Measurements from ENCODE around the gene ZPBP2. TPM values are rescaled to one million over a fixed set of nuclear protein-coding genes. Genes with fewer than 3 reads are reported as not detected.

ZPBP2 gene
- total RNA-seq, 2 donors from 2014 or later = not detected

- Histone ChIP-seq H3K36me3 (ENCODE audit: control insufficient read depth, insufficient read depth, low read length) (peaks cover 27% of the 10 kb centered on the region), H3K27me3 (ENCODE audit: control insufficient read depth, insufficient read depth, low read length, poor library complexity, severe bottlenecking) (no peaks in the 10 kb centered on the region), H3K4me1 (ENCODE audit: control insufficient read depth, insufficient read depth, low read length) (no peaks in the 10 kb centered on the region), H3K9ac (ENCODE audit: extremely low read depth, low read length, poor library complexity, severe bottlenecking) (peak overlapping the region; percentile 69), H3K9me3 (ENCODE audit: control insufficient read depth, low read length) (no peaks in the 10 kb centered on the region), H3K4me3 (ENCODE audit: low read length) (peak overlapping the region; percentile 82), H3K27ac (ENCODE audit: low read depth, low read length) (no peak overlapping the region)
- 83 to 100% methylated on average over 3 to 4 of the region's 4 CpGs for WGBS, 2 experiments (ENCODE audit: insufficient coverage in 1 of 2, insufficient read length in 1 of 2)
- DNase-seq = peak; percentile 58
- Mint-ChIP-seq H3K27me3 (ENCODE audit: insufficient read depth) (no peaks in the 10 kb centered on the region), H3K27ac (peak overlapping the region; percentile 88), H3K9me3 (no peaks in the 10 kb centered on the region), H3K36me3 (ENCODE audit: low read depth) (peaks cover 23% of the 10 kb centered on the region), H3K4me1 (peaks cover 26% of the 10 kb centered on the region), H3K4me3 (peak overlapping the region; percentile 70)
- no peak for TF ChIP-seq CTCF (conservative IDR thresholded peaks at IDR 0.05)
These were observed 58.2 kb downstream of the ZPBP2 start for GRCh38 chr17:39926135-39926587.

GRCh38 chr17:39926588-39927100 is 58.6 kb downstream of the ZPBP2 start:
- Mint-ChIP-seq H3K36me3 (ENCODE audit: low read depth) (peaks cover 19% of the 10 kb centered on the region), H3K4me1 (peaks cover 26% of the 10 kb centered on the region), H3K9me3 (no peaks in the 10 kb centered on the region), H3K27ac (peak overlapping the region; percentile 88), H3K27me3 (ENCODE audit: insufficient read depth) (no peaks in the 10 kb centered on the region), H3K4me3 (peak overlapping the region; percentile 70)
- H3K27ac ChIP-seq (ENCODE audit: low read depth, low read length) = peak overlapping the region; percentile 69
- no peak for TF ChIP-seq CTCF (conservative IDR thresholded peaks at IDR 0.05)
- H3K9me3 ChIP-seq (ENCODE audit: control insufficient read depth, low read length) = no peaks in the 10 kb centered on the region
- peaks cover 24% of the 10 kb centered on the region for H3K36me3 ChIP-seq (ENCODE audit: control insufficient read depth, insufficient read depth, low read length)
- 1 to 5% methylated on average over 10 to 15 of the region's 15 CpGs for WGBS, 2 experiments (ENCODE audit: insufficient coverage in 1 of 2, insufficient read length in 1 of 2)
- H3K4me3 ChIP-seq (ENCODE audit: low read length) = peak overlapping the region; percentile 82
- no peaks in the 10 kb centered on the region for H3K27me3 ChIP-seq (ENCODE audit: control insufficient read depth, insufficient read depth, low read length, poor library complexity, severe bottlenecking)
- DNase-seq = peak; percentile 88
- H3K4me1 ChIP-seq (ENCODE audit: control insufficient read depth, insufficient read depth, low read length) = no peaks in the 10 kb centered on the region
- peak overlapping the region; percentile 69 for H3K9ac ChIP-seq (ENCODE audit: extremely low read depth, low read length, poor library complexity, severe bottlenecking)

Other genes starting within 250 kb of the ZPBP2 start
- gene PPP1R1B, start 241.2 kb upstream of the ZPBP2 start, total RNA-seq = 1 to 10 TPM; 1.0 to 2.1 TPM
- 10 to 100 TPM; 60.3 to 60.5 TPM for gene STARD3, start 231.1 kb upstream of the ZPBP2 start, total RNA-seq
- 1 to 10 TPM; 1.5 to 1.9 TPM for gene TCAP, start 202.9 kb upstream of the ZPBP2 start, total RNA-seq
- gene PNMT, start 199.7 kb upstream of the ZPBP2 start, total RNA-seq = 1 to 10 TPM in 1 of 2 donors, under 1 TPM in 1; 0.55 to 1.0 TPM
- 10 to 100 TPM; 22.6 to 29.3 TPM for gene PGAP3, start 180.1 kb upstream of the ZPBP2 start, total RNA-seq
- 100 to 1,000 TPM; 110 to 133 TPM for gene ERBB2, start 168.1 kb upstream of the ZPBP2 start, total RNA-seq
- 10 to 100 TPM; 42.6 to 57.0 TPM for gene MIEN1, start 137.7 kb upstream of the ZPBP2 start, total RNA-seq
- gene GRB7, start 130.3 kb upstream of the ZPBP2 start, total RNA-seq = 10 to 100 TPM; 54.6 to 73.9 TPM
- under 1 TPM; 0.11 to 0.18 TPM for gene IKZF3, start 3.9 kb upstream of the ZPBP2 start, total RNA-seq
- 10 to 100 TPM; 16.6 to 30.9 TPM for gene GSDMB, start 50.4 kb downstream of the ZPBP2 start, total RNA-seq
- gene ORMDL3, start 59.4 kb downstream of the ZPBP2 start, total RNA-seq = 10 to 100 TPM; 77.7 to 83.8 TPM
- gene LRRC3C, start 59.5 kb downstream of the ZPBP2 start, total RNA-seq = not detected
- not detected for gene GSDMA, start 94.8 kb downstream of the ZPBP2 start, total RNA-seq
- 100 to 1,000 TPM; 152 to 164 TPM for gene PSMD3, start 112.6 kb downstream of the ZPBP2 start, total RNA-seq
- gene CSF3, start 147.2 kb downstream of the ZPBP2 start, total RNA-seq = not detected
- 100 to 1,000 TPM; 106 to 124 TPM for gene MED24, start 186.2 kb downstream of the ZPBP2 start, total RNA-seq
- 10 to 100 TPM; 12.7 to 14.4 TPM for gene THRA, start 194.8 kb downstream of the ZPBP2 start, total RNA-seq
- gene NR1D1, start 232.4 kb downstream of the ZPBP2 start, total RNA-seq = 1 to 10 TPM; 3.0 to 4.4 TPM

Data from endodermal cell (in vitro differentiated cells).